Measurements from ENCODE around the gene CCSER1.
"Not testable (repeated sequence)": the region's sequence is repeated elsewhere in the genome, so short reads cannot be mapped to it uniquely, and the experiment has no call there.

CCSER1 gene

GRCh38 chr4:91076147-91076546, 949.0 kb downstream of the CCSER1 start:
- Histone ChIP-seq H3K4me1 (ENCODE audit: control insufficient read depth, insufficient read depth, low read length) (no peaks in the 10 kb centered on the region), H3K36me3 (ENCODE audit: insufficient read depth, low read length) (no peaks in the 10 kb centered on the region), H3K9me3 (replicated peaks; ENCODE audit: low read length) (no peaks in the 10 kb centered on the region)

GRCh38 chr4:91085961-91086360, 958.8 kb downstream of the CCSER1 start:
- H3K9ac ChIP-seq (ENCODE audit: low read depth, low read length): no peak overlapping the region
- H3K36me3 ChIP-seq (ENCODE audit: insufficient read depth, low read length): no peaks in the 10 kb centered on the region
- H3K4me2 ChIP-seq (ENCODE audit: low read length): no peak overlapping the region
- no peak overlapping the region for H3K4me3 ChIP-seq (ENCODE audit: low read length)
- no peaks in the 10 kb centered on the region for H3K27me3 ChIP-seq (ENCODE audit: control insufficient read depth, insufficient read depth, low read length)
- H3K4me1 ChIP-seq (ENCODE audit: control insufficient read depth, insufficient read depth, low read length): no peaks in the 10 kb centered on the region
- H3K9me3 ChIP-seq (replicated peaks; ENCODE audit: low read length): no peaks in the 10 kb centered on the region

More at GRCh38 chr4:91076147-91076546, 949.0 kb downstream of the CCSER1 start:
- H3K27me3 ChIP-seq (ENCODE audit: control insufficient read depth, insufficient read depth, low read length): no peaks in the 10 kb centered on the region
- H3K4me2 ChIP-seq (ENCODE audit: low read length): no peak overlapping the region
- no peak overlapping the region for H3K4me3 ChIP-seq (ENCODE audit: low read length)
- no peak overlapping the region for H3K9ac ChIP-seq (ENCODE audit: low read depth, low read length)

- no peak overlapping the region for H3K4me2 ChIP-seq (ENCODE audit: low read length)
- no peaks in the 10 kb centered on the region for H3K36me3 ChIP-seq (ENCODE audit: insufficient read depth, low read length)
- H3K9ac ChIP-seq (ENCODE audit: low read depth, low read length): no peak overlapping the region
- H3K4me1 ChIP-seq (ENCODE audit: control insufficient read depth, insufficient read depth, low read length): no peaks in the 10 kb centered on the region
- no peaks in the 10 kb centered on the region for H3K9me3 ChIP-seq (replicated peaks; ENCODE audit: low read length)
- H3K4me3 ChIP-seq (ENCODE audit: low read length): no peak overlapping the region
- no peaks in the 10 kb centered on the region for H3K27me3 ChIP-seq (ENCODE audit: control insufficient read depth, insufficient read depth, low read length)
Measured at GRCh38 chr4:91087743-91088142, 960.5 kb downstream of the CCSER1 start.

DNA sequence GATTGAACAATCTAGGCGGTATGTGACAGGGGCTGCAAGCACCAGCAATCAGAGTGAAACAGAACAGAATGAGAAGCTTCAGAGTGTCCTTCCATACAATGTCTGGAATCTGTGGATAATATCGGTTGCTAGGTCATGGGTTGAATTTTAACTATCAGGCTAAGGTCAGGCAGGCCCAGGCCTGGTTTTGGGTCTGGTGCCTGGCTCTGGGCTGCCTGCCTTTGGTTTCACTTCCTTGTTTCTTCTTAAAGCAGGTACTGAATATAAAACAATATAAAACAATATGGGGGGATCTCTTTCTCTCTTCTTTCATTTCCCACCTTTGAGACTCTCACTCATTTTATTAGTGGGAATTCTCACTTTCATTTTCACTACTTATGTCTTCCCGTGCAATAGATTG, 962.0 kb downstream of the CCSER1 start:
- H3K9ac ChIP-seq (ENCODE audit: low read depth, low read length): no peak overlapping the region
- no peaks in the 10 kb centered on the region for H3K36me3 ChIP-seq (ENCODE audit: insufficient read depth, low read length)
- H3K4me2 ChIP-seq (ENCODE audit: low read length): no peak overlapping the region
- no peaks in the 10 kb centered on the region for H3K27me3 ChIP-seq (ENCODE audit: control insufficient read depth, insufficient read depth, low read length)
- no peaks in the 10 kb centered on the region for H3K9me3 ChIP-seq (replicated peaks; ENCODE audit: low read length)
- no peak overlapping the region for H3K4me3 ChIP-seq (ENCODE audit: low read length)
- no peaks in the 10 kb centered on the region for H3K4me1 ChIP-seq (ENCODE audit: control insufficient read depth, insufficient read depth, low read length)

DNA sequence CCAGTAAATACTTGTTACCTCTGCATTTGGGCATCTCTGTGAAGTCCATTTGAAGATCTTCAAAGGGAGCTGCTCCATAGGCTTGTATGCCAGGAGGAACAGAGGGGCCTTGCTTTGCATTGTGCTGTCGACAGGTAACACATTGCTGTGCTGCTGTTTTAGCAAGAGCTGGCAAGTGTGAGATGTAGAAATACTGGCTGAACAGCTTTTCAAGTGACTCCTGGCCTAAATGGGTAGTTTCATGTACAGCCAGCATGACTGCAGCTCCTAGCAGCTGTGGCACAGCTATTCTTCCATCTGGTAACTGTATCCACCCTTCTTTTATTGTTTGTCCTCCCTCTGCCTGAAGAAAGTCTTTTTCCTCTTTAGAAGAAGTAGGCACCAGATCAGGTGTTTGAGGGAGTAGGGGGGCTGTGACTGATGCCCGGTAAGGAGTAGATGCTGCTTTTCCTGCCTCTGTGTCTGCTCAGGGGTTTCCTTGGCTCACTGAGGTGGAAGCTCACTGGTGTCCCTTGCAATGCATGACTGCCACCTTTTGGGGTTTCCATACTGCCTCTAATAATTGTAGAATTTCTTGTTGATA, 965.3 kb downstream of the CCSER1 start:
- H3K4me1 ChIP-seq (ENCODE audit: control insufficient read depth, insufficient read depth, low read length): no peaks in the 10 kb centered on the region
- no peak overlapping the region for H3K4me3 ChIP-seq (ENCODE audit: low read length)
- H3K4me2 ChIP-seq (ENCODE audit: low read length): no peak overlapping the region
- H3K36me3 ChIP-seq (ENCODE audit: insufficient read depth, low read length): no peaks in the 10 kb centered on the region
- H3K9me3 ChIP-seq (replicated peaks; ENCODE audit: low read length): no peaks in the 10 kb centered on the region
- H3K27me3 ChIP-seq (ENCODE audit: control insufficient read depth, insufficient read depth, low read length): no peaks in the 10 kb centered on the region
- no peak overlapping the region for H3K9ac ChIP-seq (ENCODE audit: low read depth, low read length)

- H3K9me3 ChIP-seq (replicated peaks; ENCODE audit: low read length); H3K27me3 ChIP-seq (ENCODE audit: control insufficient read depth, insufficient read depth, low read length); H3K4me3 ChIP-seq (ENCODE audit: low read length); H3K4me1 ChIP-seq (ENCODE audit: control insufficient read depth, insufficient read depth, low read length); H3K36me3 ChIP-seq (ENCODE audit: insufficient read depth, low read length); H3K4me2 ChIP-seq (ENCODE audit: low read length); H3K9ac ChIP-seq (ENCODE audit: low read depth, low read length): not testable (repeated sequence)
Measured at GRCh38 chr4:91094220-91094619, 967.0 kb downstream of the CCSER1 start.

- Histone ChIP-seq H3K27me3 (ENCODE audit: control insufficient read depth, insufficient read depth, low read length) (no peaks in the 10 kb centered on the region), H3K9me3 (replicated peaks; ENCODE audit: low read length) (peaks cover 4% of the 10 kb centered on the region), H3K4me3 (ENCODE audit: low read length) (no peak overlapping the region), H3K36me3 (ENCODE audit: insufficient read depth, low read length) (no peaks in the 10 kb centered on the region), H3K4me2 (ENCODE audit: low read length) (no peak overlapping the region), H3K9ac (ENCODE audit: low read depth, low read length) (no peak overlapping the region), H3K4me1 (ENCODE audit: control insufficient read depth, insufficient read depth, low read length) (no peaks in the 10 kb centered on the region)
Measured at GRCh38 chr4:91099666-91100065, 972.5 kb downstream of the CCSER1 start.

- H3K4me2 ChIP-seq (ENCODE audit: low read length): no peak overlapping the region
- H3K9me3 ChIP-seq (replicated peaks; ENCODE audit: low read length): no peaks in the 10 kb centered on the region
- H3K36me3 ChIP-seq (ENCODE audit: insufficient read depth, low read length): no peaks in the 10 kb centered on the region
- H3K4me3 ChIP-seq (ENCODE audit: low read length): no peak overlapping the region
- no peaks in the 10 kb centered on the region for H3K27me3 ChIP-seq (ENCODE audit: control insufficient read depth, insufficient read depth, low read length)
- no peaks in the 10 kb centered on the region for H3K4me1 ChIP-seq (ENCODE audit: control insufficient read depth, insufficient read depth, low read length)
- H3K9ac ChIP-seq (ENCODE audit: low read depth, low read length): no peak overlapping the region
Measured at GRCh38 chr4:91108751-91109150, 981.6 kb downstream of the CCSER1 start.

GRCh38 chr4:91111556-91111955, 984.4 kb downstream of the CCSER1 start:
- Histone ChIP-seq H3K27me3 (ENCODE audit: control insufficient read depth, insufficient read depth, low read length) (no peaks in the 10 kb centered on the region), H3K4me3 (ENCODE audit: low read length) (no peak overlapping the region), H3K4me2 (ENCODE audit: low read length) (no peak overlapping the region), H3K9me3 (replicated peaks; ENCODE audit: low read length) (no peaks in the 10 kb centered on the region), H3K4me1 (ENCODE audit: control insufficient read depth, insufficient read depth, low read length) (no peaks in the 10 kb centered on the region), H3K9ac (ENCODE audit: low read depth, low read length) (no peak overlapping the region), H3K36me3 (ENCODE audit: insufficient read depth, low read length) (no peaks in the 10 kb centered on the region)

- Histone ChIP-seq H3K27me3 (ENCODE audit: control insufficient read depth, insufficient read depth, low read length) (no peaks in the 10 kb centered on the region), H3K4me1 (ENCODE audit: control insufficient read depth, insufficient read depth, low read length) (no peaks in the 10 kb centered on the region), H3K4me2 (ENCODE audit: low read length) (no peak overlapping the region), H3K9me3 (replicated peaks; ENCODE audit: low read length) (no peaks in the 10 kb centered on the region), H3K9ac (ENCODE audit: low read depth, low read length) (no peak overlapping the region), H3K4me3 (ENCODE audit: low read length) (no peak overlapping the region), H3K36me3 (ENCODE audit: insufficient read depth, low read length) (no peaks in the 10 kb centered on the region)
Measured at GRCh38 chr4:91113130-91113706, 986.0 kb downstream of the CCSER1 start.

DNA sequence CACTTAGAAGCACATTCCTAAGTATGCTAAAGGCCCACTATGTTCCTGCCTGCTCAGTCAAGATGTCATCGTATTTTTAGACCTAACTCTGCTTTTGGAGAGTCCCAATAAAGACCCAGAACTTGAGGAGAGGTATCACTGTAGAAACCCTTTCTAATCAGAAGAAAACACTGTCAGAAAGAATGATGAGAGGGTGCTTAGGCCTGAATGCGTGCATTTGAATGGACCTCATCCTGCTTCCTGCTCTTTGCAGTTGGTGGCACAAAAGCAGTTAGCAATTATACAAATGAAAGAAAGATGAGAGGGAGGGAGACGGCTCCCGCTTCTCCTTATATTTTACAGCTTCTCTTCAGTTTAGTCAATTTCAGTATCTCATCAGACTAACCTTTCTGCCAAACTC, 987.2 kb downstream of the CCSER1 start:
- no peaks in the 10 kb centered on the region for H3K9me3 ChIP-seq (replicated peaks; ENCODE audit: low read length)

GRCh38 chr4:91116861-91117260, 989.7 kb downstream of the CCSER1 start:
- Histone ChIP-seq H3K27me3 (ENCODE audit: control insufficient read depth, insufficient read depth, low read length) (no peaks in the 10 kb centered on the region), H3K36me3 (ENCODE audit: insufficient read depth, low read length) (no peaks in the 10 kb centered on the region), H3K9me3 (replicated peaks; ENCODE audit: low read length) (no peaks in the 10 kb centered on the region), H3K4me3 (ENCODE audit: low read length) (no peak overlapping the region), H3K9ac (ENCODE audit: low read depth, low read length) (no peak overlapping the region), H3K4me1 (ENCODE audit: control insufficient read depth, insufficient read depth, low read length) (no peaks in the 10 kb centered on the region), H3K4me2 (ENCODE audit: low read length) (no peak overlapping the region)

More for the DNA sequence above, 987.2 kb downstream of the CCSER1 start:
- Histone ChIP-seq H3K36me3 (ENCODE audit: insufficient read depth, low read length) (no peaks in the 10 kb centered on the region), H3K9ac (ENCODE audit: low read depth, low read length) (no peak overlapping the region), H3K4me2 (ENCODE audit: low read length) (no peak overlapping the region), H3K4me3 (ENCODE audit: low read length) (no peak overlapping the region), H3K27me3 (ENCODE audit: control insufficient read depth, insufficient read depth, low read length) (no peaks in the 10 kb centered on the region), H3K4me1 (ENCODE audit: control insufficient read depth, insufficient read depth, low read length) (no peaks in the 10 kb centered on the region)
